HG02610 (cell line): ENCODE results near the gene FSCN2.
A peak's percentile ranks its signal among the peaks of the same experiment; 100 is the strongest.

ENCODE experiments used
- ATAC-seq: cut with Tn5 transposase; IDR thresholded peaks from one replicate; pipeline ENCODE4 v1.9.1; 2021; ENCODE audit warnings: mild to moderate bottlenecking, moderate library complexity; ENCODE audit not compliant: unreplicated experiment

FSCN2 gene

DNA sequence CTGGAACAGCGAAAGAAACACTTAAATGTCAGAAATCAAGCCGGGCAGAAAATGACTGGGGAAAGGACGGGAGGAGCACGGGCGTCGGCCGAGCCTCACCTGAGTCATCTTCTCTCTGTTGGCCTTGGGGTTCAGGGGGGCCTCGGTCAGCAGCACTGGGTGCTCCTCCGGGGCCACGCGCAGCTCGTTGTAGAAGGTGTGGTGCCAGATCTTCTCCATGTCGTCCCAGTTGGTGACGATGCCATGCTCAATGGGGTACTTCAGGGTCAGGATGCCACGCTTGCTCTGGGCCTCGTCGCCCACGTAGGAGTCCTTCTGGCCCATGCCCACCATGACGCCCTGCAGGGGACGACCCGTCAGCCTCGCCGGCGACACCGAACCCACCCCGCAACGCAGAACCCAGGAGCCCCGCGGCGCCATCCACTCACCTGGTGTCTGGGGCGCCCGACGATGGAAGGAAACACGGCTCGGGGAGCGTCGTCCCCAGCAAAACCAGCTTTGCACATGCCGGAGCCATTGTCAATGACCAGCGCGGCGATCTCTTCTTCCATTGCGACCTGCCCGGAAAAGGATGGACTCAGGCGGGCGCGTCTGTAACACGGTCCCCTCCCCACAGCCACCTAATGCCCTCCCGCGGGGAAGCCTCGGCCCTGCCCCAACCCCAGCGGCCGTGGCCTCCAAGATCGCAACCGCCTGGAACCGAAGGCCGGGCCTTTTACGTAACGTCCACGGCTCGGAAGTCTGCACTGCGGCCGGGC is 16.2 kb upstream of the FSCN2 start:
- ATAC-seq, result no peak

- ATAC-seq, result no peak
Observed at GRCh38 chr17:81512562-81513371, 15.4 kb upstream of the FSCN2 start, which contains the start of gene ACTG1. TSS of gene ACTG1 (minus strand) at chr17:81512799. CDS start at chr17:81512354, 445 bp downstream.

GRCh38 chr17:81513372-81513752 is 14.8 kb upstream of the FSCN2 start:
- no peak for ATAC-seq

GRCh38 chr17:81513753-81514488 is 14.3 kb upstream of the FSCN2 start:
- no peak for ATAC-seq

- no peak for ATAC-seq
Observed at GRCh38 chr17:81514489-81514738, 13.8 kb upstream of the FSCN2 start.

- no peak for ATAC-seq
Observed at GRCh38 chr17:81514739-81515529, 13.2 kb upstream of the FSCN2 start.

GRCh38 chr17:81515530-81516041 is 12.6 kb upstream of the FSCN2 start:
- ATAC-seq, result no peak

DNA sequence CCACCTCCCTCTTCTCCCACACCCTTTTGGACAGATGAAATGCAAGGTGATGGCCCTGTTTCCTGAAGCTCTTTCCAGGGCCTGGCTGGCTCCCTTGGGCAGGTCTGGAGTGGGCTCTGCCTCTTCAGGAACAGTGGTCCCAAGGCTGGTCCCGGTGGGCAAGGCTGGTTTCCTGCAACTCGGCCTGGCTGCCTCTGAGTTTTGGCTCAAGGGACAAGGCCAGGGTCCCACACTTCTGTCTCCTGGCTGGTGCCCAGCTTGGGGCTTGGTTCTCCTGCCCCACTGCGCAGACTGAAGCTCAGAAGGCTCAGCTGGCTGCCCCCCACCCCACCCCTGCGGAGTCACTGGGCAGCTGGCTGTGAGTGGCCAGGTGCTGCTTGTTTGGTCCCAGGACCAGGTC is 11.7 kb upstream of the FSCN2 start:
- no peak for ATAC-seq

DNA sequence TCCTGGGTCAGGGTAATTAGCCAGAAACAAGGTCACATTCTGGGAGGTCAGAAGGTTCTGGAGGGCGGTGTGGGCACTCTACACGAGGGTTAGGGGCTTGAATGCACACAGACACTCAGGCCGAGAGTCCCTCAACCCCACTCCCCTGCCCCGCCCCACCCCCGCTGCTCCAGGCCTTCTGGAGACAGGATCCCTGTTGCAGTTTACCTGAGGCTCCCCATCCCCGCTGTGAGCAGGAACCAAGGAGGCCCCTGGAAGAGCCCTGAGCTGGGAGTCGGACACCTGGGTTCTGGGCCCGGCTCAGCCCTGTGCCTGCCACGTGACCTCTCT is 11.2 kb upstream of the FSCN2 start:
- ATAC-seq, result no peak

DNA sequence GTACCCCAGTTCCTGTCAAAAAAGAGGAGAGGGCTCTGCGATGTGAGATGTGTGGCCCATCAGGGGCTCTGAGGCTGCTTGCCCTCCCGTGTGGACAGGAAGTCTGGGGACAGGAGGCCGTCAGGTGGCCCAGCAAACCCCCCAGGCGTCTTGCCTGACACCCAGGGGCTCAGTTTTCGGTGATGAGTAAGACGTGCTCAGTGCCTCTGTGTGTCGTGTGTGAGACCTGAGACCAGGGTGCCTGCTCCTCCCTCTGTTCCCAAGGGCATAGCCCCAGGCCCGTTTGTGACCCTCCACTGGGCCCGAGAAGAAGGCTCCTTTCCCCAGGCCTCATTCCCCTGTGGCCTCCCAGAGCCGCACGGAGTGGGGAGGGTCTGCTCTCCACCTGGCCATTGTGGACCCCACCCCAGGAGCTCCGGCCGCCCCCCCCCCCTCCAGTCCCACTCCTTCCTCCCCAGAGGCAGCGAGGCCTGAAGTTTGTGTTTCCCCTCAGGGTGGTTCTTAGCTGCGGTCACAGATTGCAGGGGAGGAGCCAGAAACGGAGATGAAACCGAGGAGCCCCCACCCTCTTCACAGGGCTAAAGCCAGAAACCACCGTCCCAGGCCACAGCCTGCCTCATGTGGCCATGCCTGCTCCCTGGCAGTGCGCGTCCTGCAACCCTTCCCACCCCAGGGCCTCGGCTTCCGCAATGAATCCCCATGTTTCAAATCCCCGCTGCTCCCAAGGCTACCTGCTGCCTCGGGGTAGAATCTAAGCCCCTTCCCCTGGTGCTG is 10.7 kb upstream of the FSCN2 start:
- peak; percentile 25 for ATAC-seq

GRCh38 chr17:81518113-81518784 is 9.9 kb upstream of the FSCN2 start:
- ATAC-seq, result no peak

DNA sequence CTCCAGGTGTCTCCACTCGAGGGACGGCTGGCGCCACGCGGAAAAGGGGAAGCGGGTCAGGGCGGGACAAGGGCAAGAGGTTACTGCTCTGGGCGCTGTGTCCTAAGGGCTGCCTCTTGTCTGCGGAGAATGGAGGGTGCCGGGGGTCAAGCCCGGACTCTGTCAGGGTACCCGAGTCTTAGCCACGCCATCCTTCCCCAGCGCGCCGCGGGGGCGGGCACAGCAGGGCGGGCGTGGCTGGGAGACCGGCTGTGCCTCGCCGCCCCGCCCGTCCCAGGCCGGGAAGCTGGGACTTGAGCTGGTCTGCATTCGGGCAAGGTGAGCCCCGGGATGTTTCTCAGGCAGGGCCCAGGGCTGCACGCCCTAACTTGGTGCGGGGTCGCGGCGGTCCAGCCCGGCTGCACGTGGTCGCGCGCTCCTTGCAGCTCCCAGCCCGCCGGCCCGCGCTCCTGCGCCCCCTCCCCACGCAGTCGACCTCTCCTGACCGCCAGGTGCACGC is 9.3 kb upstream of the FSCN2 start:
- ATAC-seq, result no peak

GRCh38 chr17:81519284-81520020 is 8.7 kb upstream of the FSCN2 start:
- no peak for ATAC-seq

DNA sequence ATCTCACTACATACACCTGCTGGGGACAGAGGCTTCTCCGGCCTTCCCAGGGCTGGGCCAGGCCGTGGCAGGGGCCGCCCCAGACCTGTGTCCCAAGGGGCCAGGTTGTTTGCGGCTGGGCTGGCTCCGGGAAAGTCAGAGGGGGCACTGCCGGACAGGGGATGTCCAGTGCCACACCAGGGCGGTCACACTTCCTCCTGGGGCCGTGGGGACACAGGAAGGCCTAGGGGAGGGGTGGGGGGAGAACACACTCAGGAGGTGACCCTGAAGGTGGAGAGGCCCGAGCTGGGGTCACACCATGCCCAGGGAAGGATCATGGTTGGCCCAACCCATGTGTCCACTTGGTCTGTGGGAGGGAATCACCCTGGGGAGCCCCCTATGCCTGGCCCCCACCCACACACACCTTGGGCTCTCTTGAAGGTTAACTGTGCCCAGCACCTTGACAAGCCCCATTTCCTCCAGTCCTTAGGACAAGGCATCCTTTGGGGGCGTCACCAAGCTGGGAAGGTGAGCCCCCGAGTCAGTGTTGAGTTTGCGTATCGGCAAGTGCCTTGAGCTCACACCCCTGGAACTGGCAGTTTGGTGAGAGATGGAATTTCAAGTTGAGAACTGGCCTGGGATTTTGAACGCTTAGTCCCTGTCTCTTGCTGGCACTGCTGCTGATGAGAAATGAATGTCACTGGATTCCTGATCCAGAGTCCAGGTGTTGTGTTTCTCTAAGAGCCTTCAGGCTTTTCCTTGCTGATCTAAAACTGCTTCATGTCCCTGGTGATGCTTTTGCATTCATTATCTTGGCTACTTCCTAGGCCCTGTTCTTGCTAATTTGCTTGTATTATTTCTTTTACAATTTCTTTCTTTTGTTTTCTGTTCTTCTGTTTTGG is 7.9 kb upstream of the FSCN2 start:
- no peak for ATAC-seq

- ATAC-seq, result no peak
Observed at GRCh38 chr17:81522491-81523401, 5.4 kb upstream of the FSCN2 start.

- no peak for ATAC-seq
Observed at GRCh38 chr17:81523402-81524038, 4.7 kb upstream of the FSCN2 start.
